ENCODE measurements around the gene TNFAIP3.
"Not testable (repeated sequence)": the region's sequence is repeated elsewhere in the genome, so short reads cannot be mapped to it uniquely, and the experiment has no call there.

Gene TNFAIP3

GRCh38 chr6:137883400-137884148, 16.5 kb downstream of the TNFAIP3 start:
- TF ChIP-seq CTCF (IDR thresholded peaks at IDR 0.05; ENCODE audit: low read depth, low read length): no peak
- H3K27ac ChIP-seq: no peak overlapping the region
- no peaks in the 10 kb centered on the region; the same call in 1 of the 2 replicates for H3K36me3 ChIP-seq
- no peak overlapping the region for H3K4me3 ChIP-seq (ENCODE audit: low read depth, low read length)
- no peaks in the 10 kb centered on the region for H3K27me3 ChIP-seq (ENCODE audit: insufficient read depth, low read depth, severe bottlenecking)
- no peaks in the 10 kb centered on the region for H3K9me3 ChIP-seq (ENCODE audit: severe bottlenecking)
- DNase-seq: no peak

- no peak for TF ChIP-seq CTCF (IDR thresholded peaks at IDR 0.05; ENCODE audit: low read depth, low read length)
- Histone ChIP-seq H3K9me3 (ENCODE audit: severe bottlenecking) (no peaks in the 10 kb centered on the region), H3K27me3 (ENCODE audit: insufficient read depth, low read depth, severe bottlenecking) (no peaks in the 10 kb centered on the region), H3K4me3 (ENCODE audit: low read depth, low read length) (no peak overlapping the region), H3K36me3 (no peaks in the 10 kb centered on the region), H3K27ac (no peak overlapping the region)
- DNase-seq: no peak
Measured at GRCh38 chr6:137884149-137884909, 17.3 kb downstream of the TNFAIP3 start.

DNA sequence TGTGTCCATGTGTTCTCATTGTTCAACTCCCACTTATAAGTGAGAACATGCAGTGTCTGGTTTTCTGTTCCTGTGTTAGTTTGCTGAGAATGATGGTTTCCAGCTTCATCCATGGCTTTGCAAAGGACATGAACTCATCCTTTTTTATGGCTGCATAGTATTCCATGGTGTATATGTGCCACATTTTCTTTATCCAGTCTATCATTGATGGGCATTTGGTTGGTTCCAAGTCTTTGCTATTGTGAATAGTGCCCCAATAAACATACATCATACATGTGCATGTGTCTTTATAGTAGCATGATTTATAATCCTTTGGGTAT, 17.8 kb downstream of the TNFAIP3 start:
- H3K9me3 ChIP-seq (ENCODE audit: severe bottlenecking); DNase-seq; H3K4me3 ChIP-seq (ENCODE audit: low read depth, low read length); H3K36me3 ChIP-seq; H3K27me3 ChIP-seq (ENCODE audit: insufficient read depth, low read depth, severe bottlenecking); H3K27ac ChIP-seq: not testable (repeated sequence)

GRCh38 chr6:137886226-137886625, 19.2 kb downstream of the TNFAIP3 start:
- H3K9me3 ChIP-seq (ENCODE audit: severe bottlenecking); H3K27ac ChIP-seq; H3K36me3 ChIP-seq; H3K4me3 ChIP-seq (ENCODE audit: low read depth, low read length); H3K27me3 ChIP-seq (ENCODE audit: insufficient read depth, low read depth, severe bottlenecking); DNase-seq: not testable (repeated sequence)

DNA sequence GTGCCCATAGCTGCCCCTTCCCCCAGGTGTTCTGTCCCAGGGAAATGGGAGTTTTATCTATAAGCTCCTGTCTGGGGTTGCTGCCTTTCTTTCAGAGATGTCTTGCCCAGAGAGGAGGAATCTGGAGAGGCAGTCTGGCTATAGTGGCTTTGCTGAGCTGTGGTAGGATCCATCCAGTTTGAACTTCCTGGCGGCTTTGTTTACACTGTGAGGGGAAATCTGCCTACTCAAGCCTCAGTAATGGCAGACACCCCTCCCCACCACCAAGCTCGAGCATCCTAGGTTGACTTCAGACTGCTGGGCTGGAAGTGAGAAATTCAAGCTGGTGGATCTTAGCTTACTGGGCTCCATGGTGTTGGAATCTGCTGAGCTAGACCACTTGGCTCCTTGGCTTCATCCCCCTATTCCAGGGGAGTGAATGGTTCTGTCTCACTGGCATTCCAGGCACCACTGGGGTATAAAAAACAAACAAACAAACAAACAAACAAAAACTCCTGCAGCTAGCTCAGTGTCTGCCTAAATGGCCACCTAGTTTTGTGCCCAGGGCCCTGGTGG, 24.0 kb downstream of the TNFAIP3 start:
- no peaks in the 10 kb centered on the region for H3K36me3 ChIP-seq
- no peak overlapping the region for H3K4me3 ChIP-seq (ENCODE audit: low read depth, low read length)
- no peak for TF ChIP-seq CTCF (IDR thresholded peaks at IDR 0.05; ENCODE audit: low read depth, low read length)
- peaks cover 3% of the 10 kb centered on the region for H3K9me3 ChIP-seq (ENCODE audit: severe bottlenecking)
- no peak overlapping the region for H3K27ac ChIP-seq
- no peak for DNase-seq
- H3K27me3 ChIP-seq (ENCODE audit: insufficient read depth, low read depth, severe bottlenecking): no peaks in the 10 kb centered on the region

DNA sequence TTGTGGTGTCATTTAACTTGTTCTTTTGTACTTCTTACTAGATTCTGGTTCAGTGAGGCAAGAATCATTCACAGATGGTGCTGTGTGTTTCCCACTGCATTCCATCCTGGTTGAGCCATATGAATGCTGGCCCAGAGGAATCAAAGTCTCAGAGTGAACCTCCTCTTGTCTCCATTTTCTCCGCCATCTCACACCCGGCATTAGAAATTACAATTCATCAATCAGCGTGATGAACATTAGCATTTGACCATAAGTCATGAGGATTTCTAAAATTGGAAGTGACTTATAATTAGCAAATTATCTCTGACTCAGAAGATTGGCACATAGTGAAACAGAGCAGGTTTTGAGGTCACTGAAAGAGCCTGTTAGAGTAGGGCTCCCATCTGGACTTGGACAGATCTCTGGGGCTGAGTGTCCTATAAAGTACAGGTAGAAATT, 25.2 kb downstream of the TNFAIP3 start:
- no peak for TF ChIP-seq CTCF (IDR thresholded peaks at IDR 0.05; ENCODE audit: low read depth, low read length)
- no peak for DNase-seq
- Histone ChIP-seq H3K36me3 (no peaks in the 10 kb centered on the region), H3K27ac (no peak overlapping the region), H3K9me3 (ENCODE audit: severe bottlenecking) (peaks cover 3% of the 10 kb centered on the region), H3K27me3 (ENCODE audit: insufficient read depth, low read depth, severe bottlenecking) (no peaks in the 10 kb centered on the region), H3K4me3 (ENCODE audit: low read depth, low read length) (no peak overlapping the region)
